SKM-1 (cell line): Measurements from ENCODE around the gene FLNA.
"Not testable (repeated sequence)": the region's sequence is repeated elsewhere in the genome, so short reads cannot be mapped to it uniquely, and the experiment has no call there.

Experiments used
- DNase-seq: peaks from one replicate; lab custom pipeline; 2025; ENCODE audit not compliant: unreplicated experiment; lab: John Stamatoyannopoulos, UW

The FLNA gene

DNA sequence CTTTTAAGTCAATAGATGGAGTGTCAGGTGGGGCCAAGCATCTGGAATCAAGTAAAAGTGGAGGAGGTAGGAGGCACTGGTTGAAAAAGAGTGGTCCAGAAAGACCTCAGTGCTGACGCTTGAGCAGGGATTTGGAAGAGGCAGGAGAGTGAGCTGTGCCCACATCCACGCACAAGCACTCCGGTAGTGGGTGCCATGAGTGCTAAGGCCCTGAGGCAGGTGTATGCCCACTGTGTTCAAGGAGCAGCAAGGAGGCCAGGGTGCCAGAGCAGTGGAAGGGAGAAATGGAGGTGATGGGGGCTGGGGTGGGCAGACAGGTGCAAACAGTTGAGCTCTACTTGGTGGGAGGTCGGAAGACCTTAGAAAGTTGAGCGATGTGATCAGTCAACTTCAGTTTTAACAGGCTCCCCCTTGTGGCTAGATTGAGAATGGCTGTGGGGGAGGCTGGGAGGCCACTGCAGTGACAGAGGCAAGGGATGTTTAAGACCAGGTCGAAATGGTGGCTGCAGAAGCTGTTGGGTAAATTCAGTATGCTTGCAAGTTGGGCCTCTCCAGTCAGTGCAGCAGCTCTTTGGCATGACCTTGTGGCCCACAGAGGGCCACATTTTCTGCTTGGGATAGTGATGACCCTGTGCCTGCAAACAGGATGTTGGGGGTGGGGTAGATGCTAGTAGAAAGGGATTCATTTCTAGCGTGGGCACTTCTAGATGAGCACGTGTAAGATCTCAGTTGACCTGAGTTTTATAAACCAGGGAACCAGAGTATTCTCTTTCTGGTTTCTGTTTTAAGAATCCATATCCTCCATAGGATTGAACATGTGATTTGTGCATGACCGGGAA is 66.1 kb downstream of the FLNA start:
- no peak for DNase-seq

DNA sequence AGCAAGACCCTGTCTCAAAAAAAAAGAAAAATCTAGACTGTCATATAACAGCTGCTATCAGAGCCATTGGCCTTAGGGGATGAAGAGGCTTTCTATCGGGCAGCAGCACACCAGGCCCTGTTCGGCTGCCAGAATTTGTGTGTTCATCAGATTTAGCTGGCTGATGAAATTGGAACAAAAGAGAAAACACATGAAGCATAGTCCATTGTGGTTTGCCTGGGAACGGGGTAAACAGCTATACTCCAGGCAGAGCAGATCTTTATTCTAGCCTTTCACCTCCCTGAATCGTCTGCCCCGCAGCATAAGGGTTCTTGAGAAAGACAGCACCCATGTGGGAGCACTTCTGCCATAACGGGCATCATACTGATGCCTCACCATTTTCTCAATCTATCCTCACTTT is 67.2 kb downstream of the FLNA start:
- DNase-seq: no peak

DNA sequence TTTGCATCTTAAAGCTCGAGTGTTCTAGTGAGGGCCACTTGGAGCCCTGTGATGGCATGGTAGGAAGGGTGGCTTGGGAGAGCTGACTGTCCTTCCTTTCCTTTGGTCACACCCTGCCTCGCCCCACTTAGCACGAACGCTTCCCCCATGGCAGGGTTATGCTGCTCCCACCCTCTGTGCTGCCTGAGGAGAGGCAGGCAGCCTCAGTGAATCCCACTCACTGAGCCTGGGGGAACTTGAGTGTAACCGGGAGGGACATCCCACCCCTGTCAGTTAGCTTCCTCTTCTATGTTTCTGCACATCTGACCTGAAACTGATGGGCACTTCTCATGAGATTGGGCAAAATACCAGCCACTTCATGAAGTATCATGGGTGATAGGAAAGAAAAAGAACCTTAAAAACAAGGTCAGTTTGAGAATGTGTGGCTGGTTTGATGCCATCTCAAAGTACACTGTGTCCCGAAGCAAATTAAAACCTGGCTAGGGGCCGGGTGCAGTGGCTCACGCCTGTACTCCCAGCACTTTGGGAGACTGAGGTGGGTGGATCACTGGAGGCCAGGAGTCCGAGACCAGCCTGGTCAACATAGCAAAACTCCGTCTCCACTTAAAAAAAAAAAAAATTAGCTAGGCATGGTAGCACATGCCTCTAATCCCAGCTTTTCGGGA is 68.8 kb downstream of the FLNA start:
- no peak for DNase-seq

DNA sequence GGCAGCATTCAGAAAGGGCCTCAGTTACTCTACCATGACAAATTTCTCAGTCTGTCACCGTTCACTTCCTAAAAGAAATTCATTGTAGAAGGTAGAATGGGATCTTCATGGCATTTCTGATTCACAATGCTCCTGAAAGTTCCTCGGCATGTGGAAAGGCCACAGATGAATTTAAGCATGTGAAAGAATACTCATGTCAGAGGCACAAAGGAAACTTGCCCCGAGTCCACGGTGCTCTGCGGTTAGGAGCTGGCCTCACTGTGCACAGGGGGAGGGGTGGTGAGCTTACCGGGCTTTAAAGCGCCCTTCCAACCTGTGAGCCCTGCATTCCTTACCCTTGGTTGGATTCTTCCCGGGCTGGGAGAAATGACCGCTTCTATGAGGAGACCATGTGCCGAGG is 69.6 kb downstream of the FLNA start:
- DNase-seq: no peak

DNA sequence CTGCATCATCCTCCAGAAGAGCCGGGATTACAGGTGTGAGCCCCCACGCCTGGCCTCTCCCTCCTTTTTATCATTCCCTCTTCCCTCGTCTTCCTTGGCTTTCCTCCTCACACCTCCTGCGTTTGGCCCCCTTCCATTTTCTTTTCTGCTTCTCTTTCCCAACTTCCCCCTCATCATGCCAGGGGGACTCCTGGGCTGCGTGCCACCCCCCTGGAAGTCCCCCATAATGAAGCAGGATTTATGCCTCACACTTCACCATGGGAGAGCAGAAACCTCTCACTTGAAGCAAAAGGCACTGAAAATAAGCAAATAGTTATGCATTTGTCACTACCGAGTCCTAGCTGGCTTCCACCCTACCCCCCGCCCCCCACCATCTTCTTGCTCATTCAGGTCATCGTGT is 71.0 kb downstream of the FLNA start:
- no peak for DNase-seq

DNA sequence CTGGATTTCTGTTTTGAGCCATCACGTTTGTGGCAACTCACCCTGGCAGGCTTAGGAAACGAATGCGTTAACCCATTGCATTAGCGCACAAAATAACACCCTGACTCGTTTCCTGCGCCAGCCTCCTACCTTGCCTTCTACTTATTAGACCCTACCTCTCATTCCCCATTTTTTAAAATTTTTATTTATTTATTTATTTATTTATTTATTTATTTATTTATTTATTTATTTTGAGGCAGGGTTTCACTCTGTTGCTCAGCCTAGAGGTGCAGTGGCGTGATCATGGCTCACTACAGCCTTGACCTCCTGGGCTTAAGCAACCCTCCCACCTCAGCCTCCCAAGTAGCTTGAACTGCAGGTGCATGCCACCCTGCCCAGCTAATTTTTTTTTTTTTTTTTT is 71.4 kb downstream of the FLNA start:
- not testable (repeated sequence) for DNase-seq

DNA sequence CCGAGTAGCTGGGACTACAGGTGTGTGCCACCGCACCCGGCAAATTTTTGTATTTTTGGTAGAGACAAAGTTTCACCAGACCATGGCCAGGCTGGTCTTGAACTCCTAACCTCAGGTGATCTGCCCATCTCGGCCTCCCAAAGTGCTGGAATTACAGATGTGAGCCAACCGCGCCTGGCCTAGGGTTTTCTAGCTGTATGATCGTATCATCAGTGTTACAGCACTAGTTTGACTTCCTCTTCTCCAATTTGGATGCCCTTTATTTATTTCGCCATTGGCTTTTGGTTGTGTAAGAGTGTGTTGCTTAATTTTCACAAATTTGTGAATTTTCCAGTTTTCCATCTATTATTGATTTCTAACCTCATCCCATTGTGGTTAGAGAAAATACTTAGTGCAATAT is 73.6 kb downstream of the FLNA start:
- DNase-seq: peak; percentile 63
